Suppressor macrophage treated with lipopolysaccharide for 4 hours (primary cell): ENCODE measurements around the gene TFCP2.
"Not testable (repeated sequence)": the region's sequence is repeated elsewhere in the genome, so short reads cannot be mapped to it uniquely, and the experiment has no call there.

Source experiments
- DNase-seq: peaks from one replicate; pipeline ENCODE4 v3.0.0-alpha.2; 2020

TFCP2 gene

GRCh38 chr12:51078346-51078745 lies 94.6 kb downstream of the TFCP2 start:
- not testable (repeated sequence) for DNase-seq

DNA sequence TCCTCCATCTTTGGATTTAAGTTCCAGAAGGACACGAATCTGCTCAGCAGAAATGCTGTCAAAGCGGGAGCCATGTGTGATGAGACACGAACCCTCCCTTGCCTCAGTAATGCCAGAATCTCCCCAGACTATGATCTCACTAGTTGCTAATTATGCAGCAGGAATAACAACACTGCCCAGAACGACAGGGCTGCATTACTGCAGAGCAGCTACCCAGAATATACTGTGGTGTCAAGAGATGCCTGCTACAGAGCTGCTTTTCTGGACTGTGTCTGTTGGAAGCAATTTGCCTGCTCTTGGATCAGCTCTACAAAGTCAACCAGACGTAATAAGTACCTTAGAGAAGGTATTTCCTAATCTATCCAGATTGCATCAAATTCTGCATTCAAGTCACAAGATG lies 95.0 kb downstream of the TFCP2 start:
- no peak for DNase-seq

DNA sequence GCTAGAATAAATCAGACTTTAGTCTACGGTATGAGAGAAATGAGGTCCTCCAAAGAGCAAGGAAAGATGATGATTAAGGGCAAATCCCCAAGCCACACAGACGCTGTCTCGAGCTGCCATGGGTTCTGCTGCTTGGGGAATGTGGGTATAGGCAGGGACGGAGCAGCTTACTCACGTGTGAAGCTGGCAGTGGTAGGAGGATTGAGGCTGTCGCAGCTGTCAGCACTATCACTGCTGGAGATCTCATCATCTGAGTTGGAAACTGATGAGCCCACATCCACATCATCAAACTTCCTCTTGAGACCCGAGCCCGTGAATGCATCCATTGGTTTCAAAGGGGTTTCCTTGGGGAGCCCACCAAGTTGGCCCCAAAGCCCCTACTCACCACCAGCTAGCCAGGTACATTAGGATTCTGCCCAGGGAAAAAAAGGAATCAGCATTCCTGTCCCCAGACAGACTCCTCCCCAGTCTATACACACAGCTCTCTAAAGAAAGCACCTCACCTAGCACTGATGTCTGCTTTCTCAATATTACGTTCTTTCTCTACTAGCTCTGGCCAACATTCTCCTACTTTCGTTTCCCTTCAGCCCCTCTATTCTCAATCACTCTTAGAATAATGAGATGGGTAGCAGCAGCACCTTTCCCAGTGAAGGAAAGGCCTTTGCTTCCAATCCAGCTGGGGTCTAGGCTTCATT lies 96.6 kb downstream of the TFCP2 start:
- DNase-seq, result no peak

GRCh38 chr12:51075390-51075789 lies 97.5 kb downstream of the TFCP2 start:
- DNase-seq, result no peak

DNA sequence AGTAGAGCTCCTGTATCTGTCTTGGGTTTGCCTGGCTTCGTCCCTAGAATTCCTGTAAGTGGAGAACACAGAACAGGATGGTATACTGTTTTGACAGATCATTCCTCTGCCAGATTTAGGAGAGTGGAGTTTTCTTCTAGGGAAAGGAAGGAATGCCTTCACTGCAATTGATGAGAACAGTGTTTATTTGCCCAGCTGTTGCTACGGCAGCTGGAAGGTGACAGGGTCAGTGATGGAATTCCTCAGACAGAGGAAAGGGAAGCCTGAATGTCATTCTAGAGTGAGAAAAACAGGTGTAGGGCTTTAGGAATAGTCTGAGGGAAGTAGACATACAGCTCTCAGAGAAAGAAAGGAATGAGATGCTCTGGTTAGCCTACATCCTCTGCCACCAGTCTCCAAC lies 101.3 kb downstream of the TFCP2 start:
- DNase-seq, result no peak

GRCh38 chr12:51070004-51070403 lies 102.9 kb downstream of the TFCP2 start:
- DNase-seq, result no peak

- DNase-seq, result no peak
These were observed 105.2 kb downstream of the TFCP2 start for GRCh38 chr12:51067771-51068170.

- DNase-seq, result no peak
These were observed 105.7 kb downstream of the TFCP2 start for GRCh38 chr12:51067229-51067628.

DNA sequence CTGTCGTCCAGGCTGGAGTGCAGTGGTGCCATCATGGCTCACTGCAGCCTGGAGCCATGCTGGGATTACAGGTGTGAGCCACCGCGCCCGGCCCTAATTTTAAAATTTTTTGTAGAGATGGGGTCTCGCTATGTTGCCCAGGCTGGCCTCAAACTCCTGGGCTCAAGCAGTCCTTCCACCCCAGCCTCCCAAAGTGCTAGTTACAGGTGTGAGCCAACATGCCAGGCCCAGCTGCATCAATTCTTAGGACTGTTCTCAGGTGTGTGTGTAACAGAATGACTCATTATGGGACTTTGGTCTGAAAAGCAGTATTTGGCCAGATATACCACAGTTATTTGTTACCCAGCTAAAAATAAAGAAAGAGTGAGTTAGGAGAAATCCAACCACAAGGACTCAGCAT lies 107.4 kb downstream of the TFCP2 start:
- DNase-seq, result no peak

DNA sequence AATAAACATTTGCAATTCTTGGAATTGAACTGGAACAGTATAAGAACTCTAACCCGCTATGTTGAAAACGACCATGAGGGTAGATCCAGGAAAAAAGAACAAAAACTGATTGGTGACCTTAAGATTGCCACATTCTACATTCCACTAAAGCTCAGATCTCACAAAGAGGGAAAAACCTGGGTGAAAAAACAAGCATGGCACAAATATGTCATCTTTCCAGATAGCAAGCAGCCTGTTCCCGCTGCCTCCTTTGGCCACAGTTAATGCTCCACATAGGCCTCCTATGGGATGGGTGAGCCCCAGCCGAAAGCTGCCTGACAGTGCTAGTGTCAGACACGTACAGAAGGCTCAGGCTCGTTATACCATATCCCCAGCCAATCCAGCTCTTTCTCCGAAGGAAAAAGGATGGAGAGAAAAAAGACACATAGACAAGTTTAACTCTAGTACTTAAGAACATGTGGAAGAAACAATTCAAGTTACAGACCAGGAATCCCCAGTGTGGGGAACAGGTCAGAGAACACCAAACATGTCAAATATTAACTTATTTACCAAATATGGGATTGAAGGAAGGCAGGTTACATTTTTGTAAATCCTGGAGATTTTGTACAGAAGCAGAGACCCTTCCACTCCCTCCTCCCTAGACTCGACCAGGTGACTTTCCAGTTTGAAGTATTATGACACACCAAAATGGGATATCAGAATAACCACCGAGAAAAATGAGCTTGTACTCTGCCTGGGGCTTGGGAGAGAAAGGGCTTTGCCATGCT lies 110.1 kb downstream of the TFCP2 start:
- no peak for DNase-seq

DNA sequence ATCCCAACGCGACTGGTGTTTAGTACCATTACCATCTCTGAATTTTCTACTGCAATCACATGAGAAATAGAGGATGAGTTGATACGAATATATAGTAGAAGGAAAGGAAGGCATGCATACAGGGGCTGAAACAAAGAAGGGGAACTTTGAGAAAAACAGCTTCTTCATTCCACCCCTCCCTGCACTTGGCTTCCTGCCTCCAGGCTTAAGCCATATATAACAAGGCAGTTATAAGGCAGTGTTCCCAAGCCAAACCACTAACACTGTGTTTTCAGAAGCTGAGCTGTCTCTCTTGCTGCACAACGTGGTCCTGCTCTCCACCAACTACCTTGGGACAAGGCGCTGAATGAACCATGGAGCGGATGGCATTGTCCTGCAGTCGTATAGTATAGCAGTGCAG lies 113.8 kb downstream of the TFCP2 start:
- DNase-seq, result no peak

GRCh38 chr12:51056242-51056641 lies 116.7 kb downstream of the TFCP2 start:
- peak; percentile 18 for DNase-seq

DNA sequence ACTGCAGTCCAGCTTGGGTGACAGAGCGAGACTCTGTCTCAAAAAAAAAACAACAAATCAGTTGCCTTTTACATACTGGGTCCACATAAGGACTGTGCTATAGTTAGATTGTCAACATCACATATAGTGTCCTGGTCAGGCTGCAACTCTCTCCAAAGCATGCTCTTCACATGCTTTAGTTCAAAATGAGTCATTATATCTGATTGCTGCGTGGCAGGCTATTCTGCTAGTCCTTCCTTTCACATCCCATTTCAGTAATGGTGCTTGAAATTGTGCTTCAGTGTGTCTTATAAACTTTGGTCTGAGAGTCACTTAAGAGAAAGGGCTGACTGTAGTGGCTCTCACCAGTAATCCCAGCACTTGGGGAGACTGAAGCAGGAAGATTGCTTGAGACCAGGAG lies 117.9 kb downstream of the TFCP2 start:
- DNase-seq, result no peak

DNA sequence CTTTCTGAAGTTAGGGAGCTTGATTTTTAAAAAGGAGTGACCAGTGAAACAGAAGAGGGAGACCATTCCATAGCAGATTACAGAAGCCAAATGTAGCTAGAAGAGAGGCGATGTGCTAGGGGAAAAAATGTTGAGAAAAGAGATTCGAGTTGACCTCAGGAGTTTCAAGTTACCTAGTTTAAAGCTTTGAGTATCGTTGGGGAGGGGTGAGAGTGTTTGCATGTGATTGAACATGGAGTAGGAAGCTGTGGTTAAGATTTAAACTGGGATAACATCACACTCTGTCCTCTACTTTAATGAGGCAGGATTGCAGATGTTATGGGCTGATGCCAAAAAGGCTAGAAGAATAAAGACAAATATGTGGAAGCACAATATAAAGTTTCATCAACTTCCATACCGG lies 121.1 kb downstream of the TFCP2 start:
- DNase-seq, result no peak

GRCh38 chr12:51049525-51049924 lies 123.4 kb downstream of the TFCP2 start:
- DNase-seq, result no peak

DNA sequence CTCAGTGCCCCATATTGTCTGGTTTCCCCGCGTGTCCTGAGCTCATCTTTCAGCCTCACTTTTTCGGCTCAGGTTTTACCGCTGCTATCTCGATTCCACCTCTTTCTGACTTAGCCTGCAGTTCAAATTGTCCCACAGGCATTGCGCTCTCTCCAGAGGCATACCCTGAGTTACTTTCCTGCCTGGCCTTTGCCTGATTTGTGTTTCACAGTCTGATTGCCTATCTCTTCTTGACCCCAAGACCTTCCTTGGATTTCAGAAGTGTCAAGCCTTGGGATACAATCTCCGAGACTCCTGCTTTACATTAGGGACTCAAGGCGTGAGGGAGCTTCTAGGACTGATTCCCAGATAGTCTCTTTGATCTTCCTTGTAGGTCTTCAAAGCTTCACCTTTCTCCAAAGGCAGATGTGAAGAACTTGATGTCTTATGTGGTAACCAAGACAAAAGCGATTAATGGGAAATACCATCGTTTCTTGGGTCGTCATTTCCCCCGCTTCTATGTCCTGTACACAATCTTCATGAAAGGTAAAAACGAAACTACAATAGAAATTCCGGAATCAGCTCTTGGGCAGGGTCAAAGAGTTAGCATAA lies 124.2 kb downstream of the TFCP2 start:
- no peak for DNase-seq

DNA sequence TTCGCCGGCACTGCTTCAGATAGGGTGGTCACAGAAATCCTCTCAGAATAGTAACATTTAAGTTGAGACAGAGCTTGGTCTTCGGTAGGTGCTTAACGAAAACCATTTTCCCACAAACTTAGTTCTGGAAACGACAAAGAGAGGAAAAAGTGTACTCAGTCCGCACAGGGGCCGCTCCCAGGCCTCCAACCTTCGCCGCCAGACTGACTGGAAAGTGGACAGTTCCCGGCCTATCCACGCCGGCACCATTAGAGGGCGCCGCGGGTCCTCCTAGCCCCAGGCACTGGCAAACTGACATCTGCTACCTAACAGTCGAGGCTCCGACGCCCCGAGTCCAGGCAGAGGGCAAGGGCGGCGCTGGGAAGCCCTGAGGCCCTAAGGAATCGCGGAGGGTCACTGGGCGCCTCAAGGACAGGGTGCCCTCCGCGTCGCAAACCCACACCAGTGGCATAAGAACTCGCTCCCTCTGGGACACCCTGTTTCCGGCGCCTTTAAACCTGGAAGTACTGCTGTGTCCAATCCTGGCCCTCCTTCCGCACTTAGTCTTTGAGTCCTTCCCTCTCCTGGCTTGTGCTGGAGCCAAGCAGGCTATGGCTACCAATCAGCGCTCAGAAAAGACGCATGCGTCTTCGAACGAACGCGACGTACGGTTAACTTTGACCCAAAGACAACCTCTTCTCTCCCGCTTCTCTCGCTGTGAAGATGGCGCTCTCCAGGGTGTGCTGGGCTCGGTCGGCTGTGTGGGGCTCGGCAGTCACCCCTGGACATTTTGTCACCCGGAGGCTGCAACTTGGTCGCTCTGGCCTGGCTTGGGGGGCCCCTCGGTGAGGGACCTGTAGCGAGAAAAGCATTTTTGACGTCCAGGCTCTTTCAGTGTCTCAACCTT lies 125.0 kb downstream of the TFCP2 start, which contains the start of gene LETMD1:
LETMD1 (plus strand) TSS at position 673 of the 886 bp plus-strand sequence; CDS start at position 703, 30 bp downstream.
- peak; percentile 98 for DNase-seq
